Articular chondrocyte of knee joint (primary cell): ENCODE measurements around the gene GJC2. TPM values are rescaled to one million over a fixed set of nuclear protein-coding genes. Genes with fewer than 3 reads are reported as not detected.

ENCODE experiments used
- small RNA-seq: library from RNA; depleted of rRNA; stranded (forward); fragments of <200 nt; gene quantifications from one replicate; pipeline ENCODE3, GENCODE V24; 2012
- total RNA-seq: library from RNA; depleted of rRNA; stranded (reverse); fragments of >200 nt; gene quantifications from 2 replicates; pipeline ENCODE4 v1.2.3, GENCODE V29; 2012

Gene GJC2
- 2.1 TPM in 2 replicates for total RNA-seq

DNA sequence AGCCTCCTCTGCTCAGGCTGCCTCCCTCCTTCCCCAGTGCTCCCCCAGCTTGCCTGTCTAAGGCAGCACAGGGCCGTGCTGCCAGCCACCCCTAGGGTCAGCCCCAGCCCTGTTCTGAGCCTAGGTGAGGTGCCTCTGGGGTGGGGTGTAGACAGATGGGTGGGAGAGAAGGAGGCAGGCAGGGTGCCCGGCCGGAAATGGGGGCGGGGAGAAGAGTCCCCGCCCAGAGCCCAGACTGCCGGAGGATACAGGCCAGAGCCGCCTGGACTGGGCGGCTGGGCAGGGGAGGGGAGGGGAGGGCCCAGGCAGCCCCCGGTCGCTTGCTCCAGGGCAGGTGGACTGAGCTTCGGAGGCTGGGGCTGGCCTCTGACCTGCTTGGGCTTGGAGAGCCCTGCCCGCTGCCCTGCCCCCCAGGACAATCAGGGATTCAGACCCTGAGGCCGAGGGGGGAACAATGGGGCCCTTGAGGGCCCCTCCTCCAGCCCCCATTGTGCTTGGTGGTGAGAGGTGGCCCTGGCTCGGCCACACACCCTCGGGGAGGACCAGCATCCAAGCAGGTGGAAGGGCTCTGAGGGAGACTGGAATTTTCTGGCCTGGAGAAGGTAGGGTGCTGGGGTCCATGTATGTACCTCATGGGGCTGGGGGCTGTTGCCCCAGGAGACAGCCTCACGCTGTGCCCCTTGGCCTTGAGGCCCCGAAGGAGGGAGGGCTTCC is at the start of gene GJC2:
Gene GJC2 (plus strand): TSS at position 525 of the 714 bp plus-strand sequence. CDS start 7,829 bp downstream, outside the sequence.

DNA sequence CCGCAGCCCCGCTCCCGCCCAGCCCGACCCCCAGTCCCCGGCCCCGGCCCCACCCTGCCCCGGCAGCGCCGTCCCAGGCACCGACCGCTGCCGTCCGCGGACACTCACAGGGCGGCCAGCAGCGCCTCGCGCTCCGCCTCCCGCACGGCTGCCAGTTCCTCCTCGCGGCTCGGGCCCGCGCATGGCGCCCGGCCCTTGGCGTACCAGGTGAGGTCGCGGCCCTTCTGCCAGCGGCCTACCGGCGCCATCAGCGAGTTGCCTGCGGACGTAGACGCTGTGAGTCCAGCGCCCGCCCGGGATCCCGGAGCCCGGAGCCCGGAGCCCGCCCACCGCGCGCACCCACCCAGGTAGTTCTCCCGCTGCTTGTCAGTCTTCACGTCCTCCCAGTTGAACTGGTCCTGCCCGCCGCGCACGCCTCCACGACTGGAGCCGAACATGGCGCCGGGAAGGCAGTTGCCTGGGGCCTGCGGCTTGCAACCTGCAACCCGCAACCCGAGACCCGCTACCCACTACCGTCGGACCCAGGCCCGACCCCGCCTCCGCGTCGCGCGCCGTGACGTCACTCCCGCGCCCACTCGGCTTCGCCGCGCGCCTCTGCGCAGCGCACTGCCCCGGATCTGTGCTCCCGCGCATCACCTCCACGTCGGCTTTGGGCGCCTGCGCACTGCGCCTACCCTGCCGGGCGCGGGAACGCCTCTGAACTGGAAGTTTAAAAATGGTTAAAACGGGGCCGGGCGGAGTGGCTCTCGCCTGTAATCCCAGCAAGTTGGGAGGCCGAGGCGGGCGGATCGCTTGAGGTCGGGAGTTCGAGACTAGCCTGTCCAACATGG is 46.7 kb upstream of the GJC2 start, which contains the start of gene C1orf35:
Gene C1orf35 (minus strand): TSS at position 535 of the 830 bp plus-strand sequence. CDS start 98 bp downstream, at position 437.

DNA sequence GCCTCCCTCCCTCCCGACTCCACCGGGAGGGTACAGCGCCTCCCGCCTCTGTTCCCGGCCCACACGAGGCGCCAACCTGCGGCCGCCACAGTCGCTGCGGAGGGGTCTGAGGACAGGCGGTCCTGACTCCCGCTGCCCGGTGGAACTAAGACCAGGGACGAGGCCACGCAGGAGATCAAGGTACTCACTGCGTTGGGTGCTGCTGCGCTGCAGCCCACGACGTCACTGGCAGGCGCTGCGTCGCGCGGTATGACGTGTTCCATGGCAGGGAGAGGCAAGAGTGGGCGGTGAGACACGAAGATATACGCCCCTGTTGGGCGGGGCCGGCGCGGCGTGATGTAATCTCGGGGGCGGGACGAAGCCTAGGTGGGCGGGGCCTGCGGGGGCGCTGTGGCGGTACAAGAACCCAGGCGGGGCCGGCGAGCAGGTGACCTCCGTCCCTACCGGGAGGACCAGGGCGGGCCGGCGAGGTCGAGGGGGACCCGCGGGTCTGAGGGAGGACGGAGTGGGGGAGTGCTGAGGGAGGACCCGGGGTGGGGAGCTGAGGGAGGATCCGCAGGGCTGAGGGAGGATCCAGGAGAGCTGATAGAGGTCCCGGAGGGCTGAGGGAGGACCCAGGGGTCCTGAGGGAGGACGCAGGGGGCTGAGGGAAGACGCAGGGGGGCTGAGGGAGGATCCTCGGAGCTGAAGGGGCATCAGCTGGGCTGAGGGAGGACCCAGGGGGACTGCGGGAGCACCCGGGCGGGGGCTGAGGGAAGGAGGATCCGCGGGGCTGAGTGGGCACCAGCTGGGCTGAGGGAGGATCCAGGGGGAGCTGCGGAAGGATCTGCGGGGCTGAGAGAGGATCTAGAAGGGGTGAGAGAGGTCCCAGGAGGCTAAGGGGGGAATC is 40.4 kb upstream of the GJC2 start, which contains the start of gene MRPL55:
Gene MRPL55 (minus strand): TSS at position 227 of the 889 bp plus-strand sequence. CDS start 1,039 bp downstream, outside the sequence.

GRCh38 chr1:228139931-228140723 is 9.6 kb upstream of the GJC2 start, which contains the start of gene GUK1:
Gene GUK1 (plus strand): TSS chr1:228140279. CDS start chr1:228140303, 24 bp downstream.

DNA sequence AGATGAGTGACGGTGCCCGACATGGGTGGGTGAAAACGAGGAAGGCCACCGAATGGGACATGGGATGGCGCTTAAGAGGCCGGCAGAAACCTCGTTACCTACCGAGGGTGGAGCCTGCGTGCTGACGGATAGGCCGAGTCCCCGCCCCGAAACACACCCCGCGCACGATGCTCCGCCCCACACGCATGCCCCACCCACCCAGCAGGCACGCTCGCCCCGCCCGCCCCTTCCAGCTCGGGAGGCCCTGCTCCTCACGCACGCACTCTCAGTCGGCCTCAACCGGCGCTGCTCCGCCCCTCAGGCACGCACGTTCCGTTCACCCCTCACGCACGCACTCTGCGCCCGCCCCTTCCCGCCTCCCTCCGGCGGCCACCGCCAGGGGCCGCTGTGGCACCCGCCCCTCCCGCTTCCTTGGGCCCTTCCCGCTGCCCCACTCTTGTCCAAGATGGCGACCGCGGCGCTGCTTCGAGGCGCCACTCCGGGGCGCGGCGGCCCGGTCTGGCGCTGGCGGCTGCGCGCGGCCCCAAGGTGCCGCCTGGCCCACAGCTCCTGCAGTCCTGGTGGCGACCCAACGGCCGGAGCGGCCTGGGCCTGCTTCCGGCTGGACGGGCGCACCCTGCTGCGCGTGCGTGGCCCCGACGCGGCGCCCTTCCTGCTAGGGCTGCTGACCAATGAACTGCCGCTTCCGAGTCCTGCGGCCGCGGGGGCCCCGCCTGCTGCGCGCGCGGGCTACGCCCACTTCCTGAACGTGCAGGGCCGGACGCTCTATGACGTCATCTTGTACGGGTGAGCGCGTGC is 15.8 kb downstream of the GJC2 start, which contains the start of gene IBA57:
Gene IBA57 (plus strand): TSS at position 433 of the 798 bp plus-strand sequence. CDS start 13 bp downstream, at position 446.

DNA sequence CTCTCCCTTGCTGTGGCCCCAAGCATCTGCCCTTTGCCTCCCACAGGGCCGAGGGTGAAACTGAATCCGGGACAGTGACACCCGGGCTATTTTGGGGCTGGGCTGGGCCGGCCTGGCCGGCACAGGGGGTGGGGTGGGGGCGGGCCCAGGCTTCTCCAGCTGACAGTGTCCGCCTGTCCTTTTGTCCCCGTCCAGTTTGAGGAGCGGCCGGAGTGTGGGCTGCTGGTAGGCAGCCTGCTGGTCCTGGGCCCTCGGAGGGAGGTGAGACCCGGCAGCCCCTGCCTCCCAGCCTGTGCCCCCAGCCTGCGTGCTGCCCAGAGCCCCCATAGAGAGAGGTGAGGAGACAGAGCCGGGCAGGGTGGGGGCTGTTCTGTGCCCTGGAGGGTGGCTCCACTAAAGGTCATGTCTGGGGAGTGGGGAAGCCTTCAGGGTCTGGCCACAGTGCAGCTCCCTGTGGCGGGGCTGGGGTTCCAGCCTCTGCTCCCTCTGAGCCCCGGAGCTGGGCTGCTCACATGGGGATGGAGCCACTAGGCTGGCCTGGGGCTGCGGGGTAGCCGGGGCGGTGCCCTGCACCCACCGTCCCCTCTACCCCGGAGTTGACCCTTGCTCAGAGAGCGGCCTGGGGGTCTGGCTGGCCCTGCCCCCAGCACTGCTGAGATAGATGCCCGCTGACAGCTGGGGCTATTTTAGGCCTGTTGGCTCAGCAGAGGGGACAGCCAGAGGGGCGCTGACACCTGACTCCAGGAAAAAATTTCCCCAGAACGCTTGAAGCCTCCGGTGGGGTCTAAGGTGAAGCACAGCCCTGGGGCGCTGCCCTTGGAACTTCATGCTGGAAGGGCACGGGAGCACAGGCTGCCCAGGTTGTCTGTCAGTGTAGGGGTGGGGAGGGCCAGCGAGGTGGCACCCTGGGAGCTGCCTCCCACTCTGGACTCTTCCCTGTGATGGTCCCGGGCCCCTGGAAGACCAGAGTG is 58.4 kb downstream of the GJC2 start, which contains the start of gene OBSCN:
Gene OBSCN (plus strand): TSS at position 194 of the 971 bp plus-strand sequence. CDS start 3,740 bp downstream, outside the sequence.

Small RNA genes lying within 50 kb of the gene (small RNA-seq; reads per million reads assigned to genes)
- not detected for gene AL359510.1

Other genes with a start within 250 kb of the GJC2 start
- 0.52 and 0.76 TPM in 2 replicates for gene WNT9A, start 202.0 kb upstream of the GJC2 start, total RNA-seq
- not detected in 2 replicates for gene WNT3A, start 142.9 kb upstream of the GJC2 start, total RNA-seq
- gene ARF1, start 67.2 kb upstream of the GJC2 start, total RNA-seq = 267 and 269 TPM in 2 replicates
- 3.4 and 5.6 TPM in 2 replicates for gene C1orf35, start 46.6 kb upstream of the GJC2 start, total RNA-seq
- 27.0 and 29.3 TPM in 2 replicates for gene MRPL55, start 40.6 kb upstream of the GJC2 start, total RNA-seq
- gene GUK1, start 9.7 kb upstream of the GJC2 start, total RNA-seq = 249 and 276 TPM in 2 replicates
- gene IBA57, start 15.9 kb downstream of the GJC2 start, total RNA-seq = 4.6 and 4.8 TPM in 2 replicates
- gene OBSCN, start 58.1 kb downstream of the GJC2 start, total RNA-seq = 5.0 and 5.9 TPM in 2 replicates